SU-DHL-6 (cell line): Measurements from ENCODE around the gene MFAP3.

Source experiments
- H2AFZ ChIP-seq: fragments of 200-600 bp; sonication (generic); 2 replicates; pipeline ENCODE4 v1.6.1; 2014; ENCODE audit warnings: low read depth, mild to moderate bottlenecking, moderate library complexity, mixed read lengths, antibody characterized with exemption, low read length; ENCODE audit not compliant: severe bottlenecking
- H3F3A ChIP-seq: fragments of 200-600 bp; shearing (Covaris generic); 2 replicates; pipeline ENCODE4 v1.6.0; 2016; ENCODE audit warnings: antibody characterized with exemption, mild to moderate bottlenecking; ENCODE audit not compliant: insufficient read depth
- H3K27ac ChIP-seq: fragments of 200-600 bp; sonication (generic); 2 replicates; pipeline ENCODE4 v1.5.1; 2016; ENCODE audit warnings: low read depth, mild to moderate bottlenecking, low read length, moderate library complexity, mixed read lengths
- H3K27me3 ChIP-seq: fragments of 200-600 bp; sonication (generic), shearing (Covaris generic); 2 replicates; pipeline ENCODE4 v1.6.0; 2014; ENCODE audit warnings: mild to moderate bottlenecking, low read length
- H3K36me3 ChIP-seq: fragments of 200-600 bp; sonication (generic); 2 replicates; pipeline ENCODE4 v1.6.1; 2014; ENCODE audit warnings: mild to moderate bottlenecking, low read length, mixed read lengths
- H3K4me2 ChIP-seq: fragments of 300-600, 200-600 bp; shearing (Covaris generic), sonication (generic); 2 replicates; pipeline ENCODE4 v1.6.0; 2014; ENCODE audit warnings: low read length, low read depth, mild to moderate bottlenecking; ENCODE audit not compliant: poor library complexity, severe bottlenecking
- H3K4me3 ChIP-seq: fragments of 200-600 bp; sonication (generic); 2 replicates; pipeline ENCODE4 v1.5.1; 2014; ENCODE audit warnings: antibody characterized with exemption, low read length, mild to moderate bottlenecking, mixed read lengths; ENCODE audit not compliant: insufficient read depth, poor library complexity, severe bottlenecking
- H3K79me2 ChIP-seq: fragments of 200-600 bp; sonication (generic); 2 replicates; pipeline ENCODE4 v1.6.1; 2014; ENCODE audit warnings: mild to moderate bottlenecking, low read length, moderate library complexity; ENCODE audit not compliant: insufficient read depth
- H3K9ac ChIP-seq: fragments of 200-600 bp; sonication (generic); 2 replicates; pipeline ENCODE4 v1.7.0; 2014; ENCODE audit warnings: mild to moderate bottlenecking, low read length
- H3K9me2 ChIP-seq: fragments of 200-600 bp; sonication (generic); replicated peaks from 2 replicates; pipeline ENCODE4 v1.6.1; 2014; ENCODE audit warnings: low read length; ENCODE audit not compliant: insufficient read depth
- H3K9me3 ChIP-seq: fragments of 200-600 bp; sonication (generic); 2 replicates; pipeline ENCODE4 v1.6.1; 2014; ENCODE audit warnings: low read length, mixed read lengths; ENCODE audit not compliant: insufficient read depth
- H4K20me1 ChIP-seq: fragments of 200-600 bp; sonication (generic); 2 replicates; pipeline ENCODE4 v1.6.1; 2014; ENCODE audit warnings: low read depth, mild to moderate bottlenecking, antibody characterized with exemption, low read length, moderate library complexity, mixed read lengths
- CTCF ChIP-seq: fragments of 200-600 bp; sonication (generic); IDR thresholded peaks from one replicate; pipeline ENCODE4 v1.5.1; 2017; ENCODE audit warnings: antibody characterized with exemption, mild to moderate bottlenecking, low read length, moderate library complexity; ENCODE audit not compliant: insufficient read depth, poor library complexity, severe bottlenecking
- EZH2phosphoT487 ChIP-seq: fragments of 200-600 bp; sonication (generic), shearing (Covaris generic); conservative IDR thresholded peaks from 2 replicates; pipeline ENCODE4 v1.6.1; 2018; ENCODE audit warnings: mild to moderate bottlenecking, antibody characterized with exemption, low read length, moderate library complexity, mixed read lengths

The MFAP3 gene

DNA sequence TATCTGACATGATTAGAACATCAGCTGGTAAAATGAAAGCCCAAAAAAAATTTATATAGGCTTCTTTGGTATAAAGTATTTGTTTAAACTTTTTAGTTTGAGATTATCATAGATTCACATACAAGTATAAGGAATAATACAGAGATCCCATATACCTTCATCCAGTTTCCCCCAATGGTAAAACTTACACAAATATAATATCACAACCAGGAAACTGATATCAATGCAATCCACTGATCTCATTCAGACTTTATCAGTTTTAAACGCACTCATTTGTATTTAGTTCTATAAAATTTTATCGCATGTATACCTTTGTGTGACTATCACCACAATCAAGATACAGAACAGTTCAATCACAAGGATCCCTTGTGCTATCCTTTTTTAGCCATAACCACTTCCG lies 3.8 kb upstream of the MFAP3 start:
- no peaks in the 10 kb centered on the region for H3K27me3 ChIP-seq
- peaks cover 16% of the 10 kb centered on the region for H3K79me2 ChIP-seq
- H3K9me3 ChIP-seq, result no peaks in the 10 kb centered on the region
- no peak for TF ChIP-seq CTCF
- no peak for TF ChIP-seq EZH2phosphoT487
- H3K9ac ChIP-seq, result no peak overlapping the region
- no peak overlapping the region for H3K27ac ChIP-seq
- H3K36me3 ChIP-seq, result no peaks in the 10 kb centered on the region
- peaks cover 6% of the 10 kb centered on the region; the same call in 1 of the 2 replicates for H3F3A ChIP-seq
- no peaks in the 10 kb centered on the region for H3K9me2 ChIP-seq
- H3K4me3 ChIP-seq, result no peak overlapping the region
- H4K20me1 ChIP-seq, result no peaks in the 10 kb centered on the region
- H3K4me2 ChIP-seq, result no peak overlapping the region
- H2AFZ ChIP-seq, result no peak overlapping the region

DNA sequence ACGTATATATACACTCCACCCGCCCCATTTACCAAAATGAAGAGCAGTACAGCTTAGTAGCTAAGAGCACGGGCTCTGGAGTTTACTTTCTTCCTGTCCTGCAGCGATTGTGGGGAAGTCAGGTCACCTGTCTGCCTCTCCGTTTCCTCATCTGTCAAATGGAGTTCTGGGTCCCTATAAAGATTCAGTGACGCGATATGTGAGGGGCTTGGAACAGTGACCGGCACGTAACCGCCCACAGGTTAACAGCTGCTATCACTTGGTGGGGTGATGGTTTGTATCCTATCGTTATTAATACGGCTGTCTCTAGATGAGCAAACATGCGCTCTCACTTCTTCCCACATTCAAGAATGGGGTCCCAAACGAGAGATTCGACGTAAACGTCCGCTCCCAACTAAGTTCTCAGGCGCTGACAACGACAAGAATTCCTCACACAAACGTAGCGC lies 483 bp upstream of the MFAP3 start:
- Histone ChIP-seq H3K79me2 (peaks cover 36% of the 10 kb centered on the region), H3K9me2 (no peaks in the 10 kb centered on the region), H3K4me3 (peak overlapping the region; percentile 62), H3K4me2 (peak overlapping the region; percentile 66), H2AFZ (peak overlapping the region; percentile 77), H3F3A (peaks cover 6% of the 10 kb centered on the region; the same call in 1 of the 2 replicates), H4K20me1 (no peaks in the 10 kb centered on the region), H3K36me3 (no peaks in the 10 kb centered on the region), H3K9me3 (no peaks in the 10 kb centered on the region), H3K27ac (peak overlapping the region; percentile 73), H3K9ac (peak overlapping the region; percentile 70), H3K27me3 (no peaks in the 10 kb centered on the region)
- TF ChIP-seq CTCF, result no peak
- no peak for TF ChIP-seq EZH2phosphoT487

DNA sequence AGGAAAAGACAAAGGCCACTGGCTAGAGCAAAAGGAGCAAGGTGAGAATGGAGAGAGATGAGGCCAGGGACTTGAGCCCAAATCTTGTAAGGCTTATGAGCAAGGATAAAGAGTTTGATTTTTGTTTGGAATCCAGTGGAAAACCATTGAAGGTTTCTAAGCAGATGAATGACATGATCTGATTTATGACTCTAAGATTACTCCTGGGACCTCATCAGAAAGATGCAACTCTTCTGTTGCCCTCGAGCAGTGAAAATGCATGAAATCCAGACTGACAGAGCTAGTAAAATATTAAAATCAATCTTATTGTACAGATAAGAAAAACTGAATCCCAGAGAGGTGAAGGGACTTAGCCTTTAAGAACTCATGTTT lies 677 bp downstream of the MFAP3 start:
- H4K20me1 ChIP-seq, result no peaks in the 10 kb centered on the region
- H2AFZ ChIP-seq, result no peak overlapping the region
- no peaks in the 10 kb centered on the region for H3K27me3 ChIP-seq
- H3K9me3 ChIP-seq, result no peaks in the 10 kb centered on the region
- H3F3A ChIP-seq, result peaks cover 6% of the 10 kb centered on the region; the same call in 1 of the 2 replicates
- TF ChIP-seq EZH2phosphoT487 (no peak), CTCF (no peak)
- peak overlapping the region; percentile 62 for H3K4me3 ChIP-seq
- no peak overlapping the region for H3K27ac ChIP-seq
- H3K9me2 ChIP-seq, result no peaks in the 10 kb centered on the region
- peaks cover 43% of the 10 kb centered on the region for H3K79me2 ChIP-seq
- no peaks in the 10 kb centered on the region for H3K36me3 ChIP-seq
- peak overlapping the region; percentile 70 for H3K9ac ChIP-seq
- H3K4me2 ChIP-seq, result peak overlapping the region; percentile 66
